SK-N-SH treated with all-trans-retinoic acid at 6 μM for 48 hours (cell line): ENCODE results near the gene KCNK2.

Experiments
- ATAC-seq: fragments of 200-7000 bp; cut with Tn5 transposase; 3 replicates; pipeline ENCODE4 v1.9.1; 2020; ENCODE audit warnings: mild to moderate bottlenecking, moderate library complexity
- ARNTL ChIP-seq: fragments of 450-650 bp; formaldehyde crosslinking; IDR thresholded peaks from 2 replicates; pipeline ENCODE4 v1.5.0; 2020; ENCODE audit warnings: low read depth, mild to moderate bottlenecking, moderate library complexity, borderline replicate concordance
- BACH2 ChIP-seq: fragments of 250-450 bp; sonication (Bioruptor Pico); IDR thresholded peaks from 2 replicates; pipeline ENCODE4 v1.9.0; 2021; ENCODE audit warnings: mild to moderate bottlenecking, borderline replicate concordance
- GLIS3 ChIP-seq: fragments of 250-450 bp; sonication (Bioruptor Pico); IDR thresholded peaks from 2 replicates; pipeline ENCODE4 v1.5.0; 2020; ENCODE audit warnings: mild to moderate bottlenecking, moderate library complexity
- ISL1 ChIP-seq: fragments of 250-450 bp; sonication (Bioruptor Pico); IDR thresholded peaks from 2 replicates; pipeline ENCODE4 v2.1.2; 2022; ENCODE audit warnings: mild to moderate bottlenecking, moderate library complexity
- OSR1 ChIP-seq: fragments of 250-450 bp; sonication (Bioruptor Pico); IDR thresholded peaks from 2 replicates; pipeline ENCODE4 v1.8.0; 2022; ENCODE audit warnings: moderate library complexity, mild to moderate bottlenecking, inconsistent platforms
- RARB ChIP-seq: fragments of 250-450 bp; sonication (Bioruptor Pico); IDR thresholded peaks from 2 replicates; pipeline ENCODE4 v1.8.0; 2021; ENCODE audit warnings: mild to moderate bottlenecking, moderate library complexity
- SNAI2 ChIP-seq: fragments of 250-450 bp; sonication (Bioruptor Pico); IDR thresholded peaks from 2 replicates; pipeline ENCODE4 v1.5.0; 2020; ENCODE audit warnings: mild to moderate bottlenecking, moderate library complexity
- TCF4 ChIP-seq: fragments of 250-450 bp; sonication (Bioruptor Pico); IDR thresholded peaks from 2 replicates; pipeline ENCODE4 v1.8.0; 2021; ENCODE audit warnings: mild to moderate bottlenecking, moderate library complexity, borderline replicate concordance
- ZC3H10 ChIP-seq: fragments of 250-450 bp; sonication (Bioruptor Pico); IDR thresholded peaks from 2 replicates; pipeline ENCODE4 v1.5.1; 2021; ENCODE audit warnings: mild to moderate bottlenecking, moderate library complexity
- ZFP3 ChIP-seq: fragments of 250-450 bp; sonication (Bioruptor Pico); IDR thresholded peaks from 2 replicates; pipeline ENCODE4 v1.5.0; 2020; ENCODE audit warnings: mild to moderate bottlenecking, moderate library complexity
- ZFP30 ChIP-seq: fragments of 450-650 bp; formaldehyde crosslinking; IDR thresholded peaks from 2 replicates; pipeline ENCODE4 v1.5.0; 2022; ENCODE audit warnings: mild to moderate bottlenecking, moderate library complexity
- ZNF565 ChIP-seq: fragments of 450-650 bp; formaldehyde crosslinking; conservative IDR thresholded peaks from 2 replicates; pipeline ENCODE4 v1.5.0; 2020; ENCODE audit warnings: low read depth, mild to moderate bottlenecking, moderate library complexity
- ZNF70 ChIP-seq: fragments of 450-650 bp; formaldehyde crosslinking; IDR thresholded peaks from 2 replicates; pipeline ENCODE4 v1.5.0; 2020; ENCODE audit warnings: mild to moderate bottlenecking, moderate library complexity
- ZNF8 ChIP-seq: fragments of 450-650 bp; formaldehyde crosslinking; IDR thresholded peaks from 2 replicates; pipeline ENCODE4 v1.5.0; 2020; ENCODE audit warnings: mild to moderate bottlenecking, moderate library complexity
- TF ChIP-seq, protein P1 (sequence below): fragments of 250-450 bp; sonication (Bioruptor Pico); IDR thresholded peaks from 2 replicates; pipeline ENCODE4 v1.5.1; 2020; ENCODE audit warnings: low read depth, mild to moderate bottlenecking, moderate library complexity
- TF ChIP-seq, protein P2 (sequence below): fragments of 250-450 bp; sonication (Bioruptor Pico); IDR thresholded peaks from 2 replicates; pipeline ENCODE4 v1.8.0; 2020; ENCODE audit warnings: mild to moderate bottlenecking, moderate library complexity, borderline replicate concordance
- TF ChIP-seq, protein P3 (sequence below): fragments of 250-450 bp; sonication (Bioruptor Pico); IDR thresholded peaks from 2 replicates; pipeline ENCODE4 v1.5.1; 2021; ENCODE audit warnings: mild to moderate bottlenecking, moderate library complexity
- TF ChIP-seq, protein P4 (sequence below): fragments of 250-450 bp; sonication (Bioruptor Pico); IDR thresholded peaks from 2 replicates; pipeline ENCODE4 v1.8.0; 2021; ENCODE audit warnings: low read depth, mild to moderate bottlenecking, moderate library complexity, borderline replicate concordance
- TF ChIP-seq, protein P5 (sequence below): fragments of 250-450 bp; sonication (Bioruptor Pico); IDR thresholded peaks from 2 replicates; pipeline ENCODE4 v1.5.0; 2020; ENCODE audit warnings: mild to moderate bottlenecking, moderate library complexity

KCNK2 gene

DNA sequence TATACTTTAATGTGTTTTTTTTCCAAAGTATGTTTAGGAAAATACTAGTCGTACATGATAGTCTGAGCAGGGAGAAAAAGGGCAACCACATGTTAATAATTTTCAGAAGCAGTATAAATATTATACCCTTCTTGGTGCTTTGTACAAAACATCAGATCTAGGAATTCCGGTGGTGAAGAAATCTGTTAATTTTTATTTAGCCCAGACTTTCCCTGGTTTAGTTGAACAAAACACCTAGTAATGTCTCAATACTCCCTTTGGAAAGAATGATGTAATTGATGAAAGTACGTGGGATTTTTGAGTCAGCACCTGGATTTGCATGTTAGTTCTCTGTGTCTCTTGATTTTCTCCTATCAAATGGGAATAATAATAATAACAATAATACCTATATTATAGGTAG is 38.4 kb upstream of the KCNK2 start:
- no peak for TF ChIP-seq BACH2
- TF ChIP-seq SNAI2 (CRISPR knock-in tag), result no peak
- TF ChIP-seq, protein P1, sequence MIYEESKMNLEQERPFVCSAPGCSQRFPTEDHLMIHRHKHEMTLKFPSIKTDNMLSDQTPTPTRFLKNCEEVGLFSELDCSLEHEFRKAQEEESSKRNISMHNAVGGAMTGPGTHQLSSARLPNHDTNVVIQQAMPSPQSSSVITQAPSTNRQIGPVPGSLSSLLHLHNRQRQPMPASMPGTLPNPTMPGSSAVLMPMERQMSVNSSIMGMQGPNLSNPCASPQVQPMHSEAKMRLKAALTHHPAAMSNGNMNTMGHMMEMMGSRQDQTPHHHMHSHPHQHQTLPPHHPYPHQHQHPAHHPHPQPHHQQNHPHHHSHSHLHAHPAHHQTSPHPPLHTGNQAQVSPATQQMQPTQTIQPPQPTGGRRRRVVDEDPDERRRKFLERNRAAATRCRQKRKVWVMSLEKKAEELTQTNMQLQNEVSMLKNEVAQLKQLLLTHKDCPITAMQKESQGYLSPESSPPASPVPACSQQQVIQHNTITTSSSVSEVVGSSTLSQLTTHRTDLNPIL (CRISPR knock-in tag), result no peak
- TF ChIP-seq TCF4, result no peak
- TF ChIP-seq ARNTL (CRISPR knock-in tag), result no peak
- TF ChIP-seq, protein P2, sequence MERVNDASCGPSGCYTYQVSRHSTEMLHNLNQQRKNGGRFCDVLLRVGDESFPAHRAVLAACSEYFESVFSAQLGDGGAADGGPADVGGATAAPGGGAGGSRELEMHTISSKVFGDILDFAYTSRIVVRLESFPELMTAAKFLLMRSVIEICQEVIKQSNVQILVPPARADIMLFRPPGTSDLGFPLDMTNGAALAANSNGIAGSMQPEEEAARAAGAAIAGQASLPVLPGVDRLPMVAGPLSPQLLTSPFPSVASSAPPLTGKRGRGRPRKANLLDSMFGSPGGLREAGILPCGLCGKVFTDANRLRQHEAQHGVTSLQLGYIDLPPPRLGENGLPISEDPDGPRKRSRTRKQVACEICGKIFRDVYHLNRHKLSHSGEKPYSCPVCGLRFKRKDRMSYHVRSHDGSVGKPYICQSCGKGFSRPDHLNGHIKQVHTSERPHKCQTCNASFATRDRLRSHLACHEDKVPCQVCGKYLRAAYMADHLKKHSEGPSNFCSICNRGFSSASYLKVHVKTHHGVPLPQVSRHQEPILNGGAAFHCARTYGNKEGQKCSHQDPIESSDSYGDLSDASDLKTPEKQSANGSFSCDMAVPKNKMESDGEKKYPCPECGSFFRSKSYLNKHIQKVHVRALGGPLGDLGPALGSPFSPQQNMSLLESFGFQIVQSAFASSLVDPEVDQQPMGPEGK (CRISPR knock-in tag), result no peak
- no peak for TF ChIP-seq ZC3H10 (CRISPR knock-in tag)
- no peak for TF ChIP-seq OSR1 (CRISPR knock-in tag)
- no peak for TF ChIP-seq ISL1 (CRISPR knock-in tag)
- TF ChIP-seq GLIS3 (CRISPR knock-in tag), result no peak
- no peak for TF ChIP-seq ZNF8 (CRISPR knock-in tag)
- TF ChIP-seq ZFP30 (CRISPR knock-in tag), result no peak
- TF ChIP-seq, protein P3, sequence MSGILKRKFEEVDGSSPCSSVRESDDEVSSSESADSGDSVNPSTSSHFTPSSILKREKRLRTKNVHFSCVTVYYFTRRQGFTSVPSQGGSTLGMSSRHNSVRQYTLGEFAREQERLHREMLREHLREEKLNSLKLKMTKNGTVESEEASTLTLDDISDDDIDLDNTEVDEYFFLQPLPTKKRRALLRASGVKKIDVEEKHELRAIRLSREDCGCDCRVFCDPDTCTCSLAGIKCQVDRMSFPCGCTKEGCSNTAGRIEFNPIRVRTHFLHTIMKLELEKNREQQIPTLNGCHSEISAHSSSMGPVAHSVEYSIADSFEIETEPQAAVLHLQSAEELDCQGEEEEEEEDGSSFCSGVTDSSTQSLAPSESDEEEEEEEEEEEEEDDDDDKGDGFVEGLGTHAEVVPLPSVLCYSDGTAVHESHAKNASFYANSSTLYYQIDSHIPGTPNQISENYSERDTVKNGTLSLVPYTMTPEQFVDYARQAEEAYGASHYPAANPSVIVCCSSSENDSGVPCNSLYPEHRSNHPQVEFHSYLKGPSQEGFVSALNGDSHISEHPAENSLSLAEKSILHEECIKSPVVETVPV (CRISPR knock-in tag), result no peak
- TF ChIP-seq, protein P4, sequence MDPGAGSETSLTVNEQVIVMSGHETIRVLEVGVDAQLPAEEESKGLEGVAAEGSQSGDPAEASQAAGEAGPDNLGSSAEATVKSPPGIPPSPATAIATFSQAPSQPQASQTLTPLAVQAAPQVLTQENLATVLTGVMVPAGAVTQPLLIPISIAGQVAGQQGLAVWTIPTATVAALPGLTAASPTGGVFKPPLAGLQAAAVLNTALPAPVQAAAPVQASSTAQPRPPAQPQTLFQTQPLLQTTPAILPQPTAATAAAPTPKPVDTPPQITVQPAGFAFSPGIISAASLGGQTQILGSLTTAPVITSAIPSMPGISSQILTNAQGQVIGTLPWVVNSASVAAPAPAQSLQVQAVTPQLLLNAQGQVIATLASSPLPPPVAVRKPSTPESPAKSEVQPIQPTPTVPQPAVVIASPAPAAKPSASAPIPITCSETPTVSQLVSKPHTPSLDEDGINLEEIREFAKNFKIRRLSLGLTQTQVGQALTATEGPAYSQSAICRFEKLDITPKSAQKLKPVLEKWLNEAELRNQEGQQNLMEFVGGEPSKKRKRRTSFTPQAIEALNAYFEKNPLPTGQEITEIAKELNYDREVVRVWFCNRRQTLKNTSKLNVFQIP, result no peak
- TF ChIP-seq RARB (CRISPR knock-in tag), result no peak
- no peak for TF ChIP-seq ZNF565 (CRISPR knock-in tag)
- TF ChIP-seq, protein P5, sequence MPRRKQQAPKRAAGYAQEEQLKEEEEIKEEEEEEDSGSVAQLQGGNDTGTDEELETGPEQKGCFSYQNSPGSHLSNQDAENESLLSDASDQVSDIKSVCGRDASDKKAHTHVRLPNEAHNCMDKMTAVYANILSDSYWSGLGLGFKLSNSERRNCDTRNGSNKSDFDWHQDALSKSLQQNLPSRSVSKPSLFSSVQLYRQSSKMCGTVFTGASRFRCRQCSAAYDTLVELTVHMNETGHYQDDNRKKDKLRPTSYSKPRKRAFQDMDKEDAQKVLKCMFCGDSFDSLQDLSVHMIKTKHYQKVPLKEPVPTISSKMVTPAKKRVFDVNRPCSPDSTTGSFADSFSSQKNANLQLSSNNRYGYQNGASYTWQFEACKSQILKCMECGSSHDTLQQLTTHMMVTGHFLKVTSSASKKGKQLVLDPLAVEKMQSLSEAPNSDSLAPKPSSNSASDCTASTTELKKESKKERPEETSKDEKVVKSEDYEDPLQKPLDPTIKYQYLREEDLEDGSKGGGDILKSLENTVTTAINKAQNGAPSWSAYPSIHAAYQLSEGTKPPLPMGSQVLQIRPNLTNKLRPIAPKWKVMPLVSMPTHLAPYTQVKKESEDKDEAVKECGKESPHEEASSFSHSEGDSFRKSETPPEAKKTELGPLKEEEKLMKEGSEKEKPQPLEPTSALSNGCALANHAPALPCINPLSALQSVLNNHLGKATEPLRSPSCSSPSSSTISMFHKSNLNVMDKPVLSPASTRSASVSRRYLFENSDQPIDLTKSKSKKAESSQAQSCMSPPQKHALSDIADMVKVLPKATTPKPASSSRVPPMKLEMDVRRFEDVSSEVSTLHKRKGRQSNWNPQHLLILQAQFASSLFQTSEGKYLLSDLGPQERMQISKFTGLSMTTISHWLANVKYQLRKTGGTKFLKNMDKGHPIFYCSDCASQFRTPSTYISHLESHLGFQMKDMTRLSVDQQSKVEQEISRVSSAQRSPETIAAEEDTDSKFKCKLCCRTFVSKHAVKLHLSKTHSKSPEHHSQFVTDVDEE (CRISPR knock-in tag), result no peak
- ATAC-seq, result no peak

DNA sequence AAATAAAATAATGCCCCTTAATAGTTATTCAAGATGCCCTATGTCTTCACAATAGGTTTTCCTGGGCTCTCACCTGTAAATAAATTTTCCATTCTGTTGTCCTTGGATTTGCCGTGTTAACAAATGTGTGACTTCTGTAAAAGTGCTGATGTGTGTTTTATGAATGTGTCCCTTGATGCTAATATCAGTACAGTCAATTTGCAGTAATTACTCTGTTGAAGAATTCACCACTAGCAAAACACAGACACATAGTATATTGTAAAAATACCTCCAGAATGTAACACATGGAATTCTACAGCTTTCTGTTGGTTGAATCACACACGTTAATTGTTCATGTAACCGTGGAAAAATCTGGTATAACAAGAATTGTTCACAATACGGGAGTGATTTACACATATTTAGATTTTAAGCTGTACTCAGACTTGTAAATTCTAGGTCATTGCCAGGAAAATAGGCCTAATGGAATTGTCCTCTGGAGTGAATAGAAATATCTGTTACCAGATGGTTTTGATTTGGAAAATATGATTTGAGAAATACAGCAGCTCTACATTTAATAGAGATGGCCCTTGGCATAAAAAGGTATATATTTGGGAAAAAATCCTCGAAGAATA is 36.7 kb upstream of the KCNK2 start:
- ATAC-seq, result peak; percentile 85
- no peak for TF ChIP-seq ZFP3 (CRISPR knock-in tag)
- TF ChIP-seq, protein P1 (CRISPR knock-in tag), result no peak
- TF ChIP-seq, protein P2 (CRISPR knock-in tag), result no peak
- TF ChIP-seq ZNF70, result no peak
- TF ChIP-seq, all 23 proteins: peak for 0
